Left renal pelvis (tissue), 4 donors: Measurements from ENCODE around the gene PDE10A. TPM values are rescaled to one million over a fixed set of nuclear protein-coding genes. Genes with fewer than 3 reads are reported as not detected.

ENCODE experiments used
- DNase-seq, 4 donors: peaks; one replicate each; pipeline ENCODE4 v3.0.0-alpha.2; 2013; ENCODE audit warnings: low read depth in 4 of 4, low spot score in 3 of 4
- polyA plus RNA-seq, 4 donors: library from polyadenylated mRNA; unstranded; fragments of 120-200 nt; gene quantifications; one replicate each; pipeline ENCODE4 v1.2.1, GENCODE V29; 2013; ENCODE audit not compliant: insufficient read length in 4 of 4

Gene PDE10A
- polyA plus RNA-seq, result 10 to 100 TPM; 18.7 to 27.6 (median 21.9) TPM

- DNase-seq, result peak in 1 of 4 donors; percentile 49
Observed at GRCh38 chr6:165662749-165663376, at the start of gene PDE10A. Gene PDE10A (minus strand): TSS chr6:165663241. CDS start chr6:165662811, 430 bp downstream.

- DNase-seq, result no peak
Observed at GRCh38 chr6:165708985-165709576, 46.0 kb upstream of the PDE10A start.

- DNase-seq, result no peak
Observed at GRCh38 chr6:165707067-165707853, 44.2 kb upstream of the PDE10A start.

- no peak for DNase-seq
Observed at GRCh38 chr6:165705941-165706340, 42.9 kb upstream of the PDE10A start.

GRCh38 chr6:165704045-165704748 lies 41.2 kb upstream of the PDE10A start:
- DNase-seq, result no peak

GRCh38 chr6:165702669-165703068 lies 39.6 kb upstream of the PDE10A start:
- DNase-seq, result no peak

GRCh38 chr6:165701564-165702354 lies 38.7 kb upstream of the PDE10A start:
- DNase-seq, result no peak

GRCh38 chr6:165701005-165701404 lies 38.0 kb upstream of the PDE10A start:
- DNase-seq, result no peak

GRCh38 chr6:165698868-165699267 lies 35.8 kb upstream of the PDE10A start:
- no peak for DNase-seq

GRCh38 chr6:165697171-165697570 lies 34.1 kb upstream of the PDE10A start:
- no peak for DNase-seq

- DNase-seq, result no peak
Observed at GRCh38 chr6:165695722-165696515, 32.9 kb upstream of the PDE10A start.

- DNase-seq, result no peak
Observed at GRCh38 chr6:165694296-165694695, 31.3 kb upstream of the PDE10A start.

- DNase-seq, result no peak
Observed at GRCh38 chr6:165692106-165692653, 29.1 kb upstream of the PDE10A start.

- no peak for DNase-seq
Observed at GRCh38 chr6:165689699-165690098, 26.7 kb upstream of the PDE10A start.

GRCh38 chr6:165686596-165687365 lies 23.7 kb upstream of the PDE10A start:
- DNase-seq, result no peak

GRCh38 chr6:165685302-165685701 lies 22.3 kb upstream of the PDE10A start:
- no peak for DNase-seq

GRCh38 chr6:165684333-165684732 lies 21.3 kb upstream of the PDE10A start:
- DNase-seq, result no peak

GRCh38 chr6:165680975-165681374 lies 17.9 kb upstream of the PDE10A start:
- DNase-seq, result no peak
